ENCODE measurements around the gene ANGEL1. TPM values are rescaled to one million over a fixed set of nuclear protein-coding genes. Genes with fewer than 3 reads are reported as not detected.
A peak's percentile ranks its signal among the peaks of the same experiment; 100 is the strongest.

Gene ANGEL1
- total RNA-seq, 1 donor from 2014 or later, result 8.7 TPM

DNA sequence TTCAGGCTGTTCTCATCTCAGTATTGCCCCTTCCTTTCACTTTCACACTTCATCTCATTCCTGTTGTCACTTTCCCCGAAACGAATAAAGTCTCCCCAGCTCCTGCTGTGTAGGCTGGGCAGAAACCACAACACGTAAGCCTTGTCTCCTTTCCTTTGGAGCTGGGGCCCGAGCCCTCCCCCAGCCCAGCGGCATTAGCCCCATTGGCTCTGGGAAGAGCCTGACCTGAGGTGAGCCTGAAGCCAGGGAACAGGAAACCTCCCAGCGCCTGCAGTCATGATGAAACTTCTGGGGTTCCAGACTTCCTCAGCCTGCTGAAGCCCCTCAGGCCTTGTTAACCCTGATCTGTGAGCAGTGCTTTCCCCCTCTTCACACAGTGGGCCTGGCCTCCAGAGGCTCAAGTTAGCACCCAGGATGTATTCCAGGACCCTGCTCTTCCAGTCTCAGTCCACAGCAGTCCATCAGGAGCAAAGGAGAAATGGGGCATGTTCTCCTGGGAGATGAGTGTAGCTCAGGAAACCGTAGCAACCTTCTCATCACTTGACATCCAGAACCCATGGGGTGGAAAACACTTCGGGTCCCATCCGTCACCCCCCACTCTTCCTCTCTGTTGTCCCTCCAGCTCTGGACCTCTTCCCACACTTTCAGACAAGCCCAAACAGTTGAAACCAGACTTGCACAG is 29.7 kb downstream of the ANGEL1 start:
- DNase-seq (no peak), ATAC-seq (ENCODE audit: poor library complexity) (peak; percentile 2)
- intact Hi-C loops (cut with DNase I), result no loop called here

DNA sequence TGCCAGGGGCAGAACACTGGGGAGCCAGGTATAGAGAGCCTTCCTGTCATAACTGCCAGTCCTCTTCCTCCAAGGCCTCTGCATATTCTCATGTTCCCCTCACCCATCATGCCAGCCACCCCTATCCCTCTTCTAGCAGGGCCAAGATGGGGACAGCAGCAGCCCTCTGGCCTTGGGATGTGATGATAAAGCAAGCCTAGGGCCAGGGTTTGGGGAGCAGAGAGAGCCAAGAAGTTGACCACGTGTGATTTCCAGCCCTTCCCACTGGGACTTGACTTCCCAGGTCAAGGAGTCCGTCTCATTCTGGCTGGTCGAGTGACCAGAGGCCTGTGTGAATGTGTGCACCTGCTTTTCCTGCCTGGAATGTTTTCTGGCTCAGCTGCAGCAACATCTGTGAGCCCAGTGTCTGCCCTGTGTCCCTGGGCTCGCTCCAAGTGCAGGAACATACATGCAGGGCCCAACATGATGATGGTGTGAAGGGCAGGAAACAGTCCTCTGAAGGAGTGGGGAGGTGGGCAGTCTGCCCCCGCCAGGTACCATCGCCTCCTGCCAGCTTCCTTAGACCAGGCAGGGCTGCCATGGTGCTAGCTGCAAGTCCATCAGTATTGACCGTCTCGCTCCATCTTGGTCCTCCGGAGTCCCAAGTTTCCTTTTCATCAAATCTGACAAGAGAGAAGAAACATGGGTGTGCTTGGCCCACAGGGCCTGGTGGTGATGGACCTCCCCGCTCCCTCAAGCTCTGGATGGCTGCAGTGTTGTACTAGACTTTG is 30.4 kb downstream of the ANGEL1 start:
- intact Hi-C loops (cut with DNase I), result no loop called here
- ATAC-seq (ENCODE audit: poor library complexity), result no peak
- no peak for DNase-seq

DNA sequence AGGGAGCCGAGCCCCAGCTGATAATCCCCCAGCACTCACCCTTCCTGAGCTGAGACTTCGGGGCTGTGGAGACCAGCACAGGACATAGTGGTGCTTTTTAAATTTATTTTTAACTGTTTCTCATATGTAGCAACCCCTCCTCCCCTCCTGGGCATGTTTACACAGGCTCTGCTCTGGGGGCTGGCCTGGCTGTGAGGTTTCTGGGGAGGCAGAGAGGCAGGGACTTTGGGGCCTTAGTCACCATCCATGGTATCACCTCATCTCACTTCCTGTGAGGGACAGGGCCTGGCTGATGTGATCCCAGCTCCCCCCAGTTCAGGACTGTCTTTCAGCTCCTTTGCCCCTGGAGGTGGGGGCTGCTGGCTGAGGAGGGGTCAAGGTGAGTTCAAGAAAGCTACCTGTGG is 31.0 kb downstream of the ANGEL1 start:
- ATAC-seq (ENCODE audit: poor library complexity) (no peak), DNase-seq (no peak)
- intact Hi-C loops (cut with DNase I), result no loop called here

DNA sequence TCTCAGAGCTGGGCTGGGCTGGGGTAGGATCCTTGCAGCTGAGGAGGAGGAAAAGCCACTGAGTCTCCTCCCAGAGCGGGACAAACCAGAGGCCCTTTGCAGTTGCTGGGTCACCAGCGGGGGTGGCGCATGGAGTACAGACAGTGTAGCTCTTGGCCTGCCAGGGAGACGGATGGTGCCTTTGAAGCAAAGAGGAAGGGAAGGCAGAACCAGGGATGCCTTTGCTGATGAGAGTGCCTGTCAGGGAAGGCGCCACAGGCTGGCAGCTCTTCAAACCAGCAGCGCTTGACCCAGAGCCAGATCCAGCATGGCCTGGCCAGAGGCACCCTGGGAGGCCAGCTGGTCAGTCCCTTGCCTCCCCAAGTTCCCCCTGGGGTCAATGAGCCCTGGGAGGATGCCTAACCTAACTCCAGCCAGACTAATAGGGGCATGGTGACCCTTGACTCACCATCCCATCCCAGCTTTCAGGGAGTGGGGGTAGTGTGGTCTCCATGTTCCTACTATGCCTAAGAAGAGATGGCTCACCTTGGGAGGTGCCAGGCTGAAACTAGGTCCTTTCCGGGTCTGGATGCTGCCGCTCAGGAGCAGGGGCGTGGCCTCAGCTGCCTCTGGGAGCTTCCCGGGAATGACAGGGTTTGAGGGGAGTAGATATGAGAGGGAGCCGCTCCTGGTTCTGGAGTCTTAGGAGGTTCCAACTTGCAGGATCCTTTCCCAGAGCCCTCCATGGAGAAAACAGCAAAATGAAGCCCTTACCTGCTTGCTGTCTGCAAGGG is 31.6 kb downstream of the ANGEL1 start:
- DNase-seq, result peak; percentile 45
- peak; percentile 2 for ATAC-seq (ENCODE audit: poor library complexity)
- intact Hi-C loops (cut with DNase I), result no loop called here

DNA sequence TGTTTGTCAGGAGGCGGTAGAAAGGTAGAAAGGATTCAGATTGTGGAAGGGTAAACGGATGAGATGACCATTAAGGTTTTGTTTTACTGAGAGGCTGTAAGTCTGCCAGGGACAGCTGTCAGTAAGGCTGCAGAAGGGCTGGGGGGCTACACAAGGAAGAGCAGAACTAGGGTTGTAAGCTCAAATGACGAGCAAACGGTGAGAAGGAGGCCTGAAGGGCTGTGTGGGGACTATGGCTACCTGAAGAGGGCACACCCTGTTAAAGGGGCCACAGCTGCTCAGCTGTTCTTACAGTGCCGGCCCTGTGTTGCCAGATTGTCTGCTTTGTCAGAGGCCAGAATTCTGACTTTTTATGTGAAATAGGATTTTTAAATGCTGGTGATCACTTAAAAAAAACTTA is 32.3 kb downstream of the ANGEL1 start:
- ATAC-seq (ENCODE audit: poor library complexity) (no peak), DNase-seq (no peak)
- intact Hi-C loops (cut with DNase I), result no loop called here

DNA sequence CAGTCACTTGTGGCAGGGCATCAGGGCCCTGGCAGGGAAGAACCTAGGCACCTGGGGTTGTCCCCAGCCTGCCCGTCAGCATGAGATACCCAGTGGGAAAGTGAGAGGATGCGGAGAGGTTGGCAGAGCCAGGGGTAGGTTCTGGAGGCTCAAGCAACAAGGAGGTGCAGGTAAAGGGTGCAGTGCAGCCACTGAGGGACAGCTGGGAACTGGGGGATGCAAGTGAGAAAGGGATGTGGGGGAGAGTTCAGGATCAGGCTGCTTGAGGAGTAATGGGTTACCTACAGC is 32.7 kb downstream of the ANGEL1 start:
- no peak for ATAC-seq (ENCODE audit: poor library complexity)
- DNase-seq, result no peak
- intact Hi-C loops (cut with DNase I), result no loop called here

DNA sequence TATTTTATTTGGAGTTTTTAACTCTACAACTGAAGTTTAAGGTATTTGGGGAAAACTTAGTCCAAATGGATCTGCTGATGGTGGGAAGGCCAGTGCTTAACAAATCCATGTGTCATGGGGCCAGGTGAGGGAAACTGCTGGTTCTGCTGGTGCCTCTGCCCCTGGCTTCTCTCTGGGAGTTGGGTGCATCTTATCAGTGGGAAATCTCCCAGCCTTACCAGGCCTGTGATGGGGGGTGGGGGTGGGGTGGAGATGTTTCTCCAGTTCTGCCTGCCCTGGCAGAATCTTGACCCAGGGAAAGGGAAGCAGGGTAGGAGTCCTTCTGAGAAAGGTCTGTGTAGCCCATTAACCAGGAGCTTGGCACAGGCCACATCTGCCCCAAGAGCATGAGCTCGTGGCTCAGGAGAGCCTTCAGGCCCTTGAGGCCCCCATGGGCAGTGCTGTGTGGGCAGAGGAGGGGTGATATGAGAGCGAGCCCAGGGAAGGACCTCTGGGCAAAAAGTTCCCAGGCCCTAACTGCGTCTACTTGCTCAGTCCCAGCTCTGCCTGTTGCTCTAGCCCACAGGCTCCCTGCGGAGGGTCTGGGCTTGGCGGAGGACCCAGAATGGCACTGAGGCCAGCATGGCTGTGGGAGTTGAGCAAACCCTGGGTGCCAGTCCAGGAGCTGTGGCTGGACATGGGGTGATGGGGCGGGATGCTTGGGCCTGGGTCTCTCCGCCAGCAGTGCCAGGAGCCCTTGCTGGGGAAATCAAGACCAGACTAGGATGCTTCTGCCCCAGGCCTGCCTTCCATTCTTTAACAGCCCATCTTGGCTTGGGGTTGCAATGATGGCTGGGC is 33.2 kb downstream of the ANGEL1 start:
- intact Hi-C loops (cut with DNase I), result no loop called here
- ATAC-seq (ENCODE audit: poor library complexity), result no peak
- DNase-seq, result no peak

DNA sequence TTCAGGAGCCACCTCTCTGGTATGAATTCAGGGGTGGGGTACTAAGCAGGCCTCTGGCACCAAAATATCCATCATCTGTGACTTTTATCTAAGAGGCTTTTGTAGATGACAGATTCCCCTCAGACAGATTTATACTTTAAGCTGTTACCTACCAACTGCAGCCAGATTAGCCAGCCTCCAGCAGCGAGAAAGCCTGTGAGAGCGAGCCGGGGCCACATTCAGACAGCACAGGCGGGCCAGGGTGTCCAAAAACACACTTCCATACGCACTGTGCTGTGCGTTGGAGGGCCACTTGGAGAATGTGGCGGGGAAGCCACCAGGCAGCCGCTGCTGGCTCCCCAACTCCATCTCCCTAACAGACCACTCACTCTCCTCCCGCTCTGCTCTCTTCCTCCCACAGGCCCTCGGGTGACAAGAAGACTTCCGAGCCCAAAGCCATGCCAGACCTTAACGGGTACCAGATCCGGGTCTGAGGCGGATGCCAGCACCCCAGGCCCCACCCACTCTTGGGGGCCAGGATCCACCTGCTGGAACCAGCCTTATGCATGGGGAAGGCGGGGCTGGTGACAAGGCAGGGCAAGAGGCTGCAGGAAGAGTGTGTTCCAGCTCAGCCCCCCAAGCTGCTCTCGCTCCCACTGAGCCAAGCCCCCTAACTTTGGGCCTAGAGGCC is 34.0 kb downstream of the ANGEL1 start:
- ATAC-seq (ENCODE audit: poor library complexity) (no peak), DNase-seq (no peak)
- intact Hi-C loops (cut with DNase I), result no loop called here

DNA sequence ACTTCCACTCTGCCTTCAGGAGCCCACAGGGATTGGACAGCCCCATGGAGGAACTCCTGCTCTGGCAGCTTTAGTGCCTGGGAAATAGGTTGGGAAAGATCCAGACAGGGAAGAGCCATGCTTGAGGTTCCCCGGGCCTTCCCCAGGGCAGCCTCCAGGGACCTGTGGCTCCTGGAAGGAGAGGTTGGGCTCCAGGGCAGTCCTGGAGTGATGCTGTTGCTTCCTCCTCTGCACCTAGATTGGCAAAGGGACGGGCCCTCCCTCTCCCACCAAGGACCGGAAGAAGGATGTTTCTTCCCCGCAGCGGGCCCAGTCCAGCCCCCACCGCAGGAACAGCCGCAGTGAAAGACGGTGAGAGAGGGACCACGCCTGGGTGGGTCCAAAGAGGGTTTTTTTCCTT is 35.0 kb downstream of the ANGEL1 start:
- intact Hi-C loops (cut with DNase I), result no loop called here
- DNase-seq, result no peak
- no peak for ATAC-seq (ENCODE audit: poor library complexity)

DNA sequence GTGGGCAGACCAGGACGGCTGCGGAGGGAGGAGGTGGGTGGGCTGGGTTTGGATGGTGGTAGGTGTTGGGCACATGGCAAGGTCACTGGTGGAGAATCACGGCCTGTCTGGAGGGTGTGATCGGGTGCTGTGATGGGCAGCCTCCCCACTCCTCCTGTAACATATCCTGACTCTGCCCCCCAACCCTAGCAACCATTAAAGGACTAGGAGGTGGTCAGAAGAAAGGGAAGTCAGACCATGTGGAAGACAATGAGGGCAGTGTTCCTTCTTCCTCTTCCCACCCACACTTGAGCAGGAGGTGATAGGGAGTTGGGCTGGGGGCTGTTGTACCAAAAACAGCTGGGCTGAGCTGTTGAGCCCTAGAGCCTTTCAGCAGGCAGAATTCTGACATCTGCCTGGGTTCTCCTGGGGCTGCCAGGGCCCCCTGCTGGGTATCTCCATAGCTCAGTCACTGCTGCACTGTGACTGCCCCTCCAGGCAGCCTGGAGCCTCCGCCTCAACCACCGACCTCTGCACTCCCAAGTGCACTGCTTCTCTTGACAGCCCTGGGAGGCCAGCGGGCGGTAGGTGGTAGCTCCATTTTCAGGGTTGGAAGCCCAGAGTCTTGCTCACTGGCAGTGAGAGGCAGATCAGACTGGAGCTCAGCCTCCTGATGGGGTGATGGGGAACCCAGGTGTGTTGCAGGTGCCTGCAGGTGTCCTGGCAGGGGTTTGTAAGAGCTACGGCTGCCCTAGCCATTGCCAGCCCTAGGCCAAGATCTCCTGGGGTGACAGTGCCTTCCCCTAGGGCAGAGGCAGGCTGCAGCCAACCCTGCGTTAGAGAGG is 36.0 kb downstream of the ANGEL1 start:
- intact Hi-C loops (cut with DNase I), result no loop called here
- ATAC-seq (ENCODE audit: poor library complexity), result no peak
- DNase-seq, result no peak

DNA sequence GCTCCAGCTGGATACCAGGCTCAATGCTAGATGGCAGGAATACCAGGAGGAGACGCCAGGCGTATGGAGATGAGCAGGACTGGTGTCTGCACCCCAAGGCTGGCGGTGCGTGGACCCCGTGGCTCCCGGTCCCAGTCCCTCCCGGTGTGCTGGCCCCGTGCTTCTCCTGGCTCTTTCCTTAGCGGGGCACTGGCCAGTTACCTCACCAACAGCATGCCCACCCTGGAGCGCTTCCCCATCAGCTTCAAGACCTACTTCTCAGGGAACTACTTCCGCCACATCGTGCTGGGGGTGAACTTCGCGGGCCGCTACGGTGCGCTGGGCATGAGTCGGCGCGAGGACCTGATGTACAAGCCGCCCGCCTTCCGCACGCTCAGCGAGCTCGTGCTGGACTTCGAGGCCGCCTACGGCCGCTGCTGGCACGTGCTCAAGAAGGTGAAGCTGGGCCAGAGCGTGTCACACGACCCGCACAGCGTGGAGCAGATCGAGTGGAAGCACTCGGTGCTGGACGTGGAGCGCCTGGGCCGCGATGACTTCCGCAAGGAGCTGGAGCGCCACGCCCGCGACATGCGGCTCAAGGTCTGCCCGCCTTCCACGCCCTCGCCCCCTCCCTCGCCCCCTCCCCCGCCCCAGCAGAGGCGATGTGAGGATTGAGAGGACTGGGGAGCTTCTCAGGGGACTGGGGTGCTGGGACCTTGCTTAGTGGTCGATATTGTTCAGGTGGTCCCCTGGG is 36.8 kb downstream of the ANGEL1 start:
- intact Hi-C loops (cut with DNase I), result no loop called here
- ATAC-seq (ENCODE audit: poor library complexity) (no peak), DNase-seq (no peak)

DNA sequence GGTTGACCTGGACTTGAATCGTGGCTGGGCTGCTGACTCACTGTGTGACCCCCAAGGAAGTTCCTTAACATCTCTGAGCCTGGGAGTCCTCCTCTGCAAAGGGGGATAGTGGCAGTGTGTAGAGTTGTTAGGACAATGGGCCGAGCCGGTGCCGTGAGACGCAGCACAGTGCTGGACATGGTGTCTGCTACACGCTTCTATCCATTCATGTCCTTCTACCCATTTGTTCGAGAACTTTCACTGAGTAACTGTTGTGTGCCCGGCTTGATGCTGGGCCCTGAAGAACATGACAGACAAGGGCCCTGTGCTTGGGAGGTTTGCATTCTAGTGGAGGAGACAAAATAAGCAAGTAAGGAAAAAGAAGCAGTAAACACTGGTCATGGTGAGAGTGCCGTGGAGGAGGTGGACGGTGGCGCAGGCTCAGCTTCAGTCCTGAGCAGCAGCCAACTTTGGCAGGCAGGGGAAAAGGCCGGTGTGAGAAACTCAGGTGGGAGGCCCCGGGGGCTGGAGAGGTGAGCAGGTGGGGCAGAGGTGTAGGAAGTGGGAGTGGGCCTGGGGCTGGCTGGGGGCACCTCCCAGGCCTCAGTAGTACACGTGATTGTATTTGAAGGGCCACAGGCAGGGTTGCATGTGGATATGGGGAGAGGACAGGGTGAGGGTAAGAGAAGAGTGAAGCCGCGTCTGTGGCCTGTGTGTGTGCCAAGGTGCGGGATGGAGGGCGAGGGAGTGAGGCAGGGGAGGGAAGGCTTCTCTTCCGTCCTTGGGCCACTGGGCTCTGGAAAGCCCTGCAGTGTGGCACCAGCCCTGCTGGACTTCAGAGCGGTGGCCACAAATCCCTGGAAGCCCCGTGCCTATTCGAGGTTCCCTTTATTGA is 37.6 kb downstream of the ANGEL1 start:
- no peak for ATAC-seq (ENCODE audit: poor library complexity)
- DNase-seq, result no peak

DNA sequence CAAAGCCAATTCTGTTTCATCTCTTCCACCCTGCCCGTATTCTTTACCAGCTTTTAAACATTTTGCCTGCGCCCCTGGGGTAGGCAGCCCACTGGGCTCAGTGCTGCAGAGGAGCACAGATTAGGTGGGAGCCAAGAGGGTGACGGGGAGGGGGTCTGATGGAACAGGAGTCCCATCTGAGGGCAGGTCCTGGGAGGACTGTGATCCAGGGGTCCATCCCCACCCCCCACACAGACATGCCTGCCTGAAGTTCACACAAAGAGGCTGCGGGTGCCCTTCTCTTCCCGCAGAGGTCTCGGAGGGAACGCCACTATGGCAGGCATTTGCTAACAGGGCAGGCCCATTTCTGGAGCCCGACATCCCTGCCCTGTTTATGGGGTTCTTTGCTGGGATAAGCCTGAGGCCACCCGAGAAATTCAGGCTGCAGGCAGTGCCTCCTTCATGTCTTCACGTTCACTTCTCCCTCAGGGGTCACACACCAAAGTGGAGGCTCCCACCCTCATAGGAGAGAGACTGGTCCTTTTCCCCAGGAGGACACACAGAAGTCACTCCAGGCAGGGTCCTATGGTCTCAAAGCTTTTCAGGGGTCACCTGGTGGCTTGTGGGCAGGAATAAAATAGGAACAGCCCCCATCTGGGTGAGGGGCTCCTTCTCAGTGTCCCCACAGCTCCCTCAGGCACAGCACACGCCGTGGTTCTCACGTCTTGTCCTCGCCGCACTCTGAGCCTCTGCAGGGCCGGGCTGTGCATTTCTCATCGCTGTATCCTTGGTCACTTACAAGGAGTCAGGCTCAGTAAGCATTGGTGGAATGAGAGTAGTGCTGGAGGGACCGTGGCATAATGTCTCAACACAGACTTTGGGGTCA is 38.5 kb downstream of the ANGEL1 start:
- no peak for ATAC-seq (ENCODE audit: poor library complexity)
- no peak for DNase-seq
- intact Hi-C loops (cut with DNase I), result no loop called here

More for the DNA sequence above, 37.6 kb downstream of the ANGEL1 start:
- intact Hi-C loops (cut with DNase I), result no loop called here

DNA sequence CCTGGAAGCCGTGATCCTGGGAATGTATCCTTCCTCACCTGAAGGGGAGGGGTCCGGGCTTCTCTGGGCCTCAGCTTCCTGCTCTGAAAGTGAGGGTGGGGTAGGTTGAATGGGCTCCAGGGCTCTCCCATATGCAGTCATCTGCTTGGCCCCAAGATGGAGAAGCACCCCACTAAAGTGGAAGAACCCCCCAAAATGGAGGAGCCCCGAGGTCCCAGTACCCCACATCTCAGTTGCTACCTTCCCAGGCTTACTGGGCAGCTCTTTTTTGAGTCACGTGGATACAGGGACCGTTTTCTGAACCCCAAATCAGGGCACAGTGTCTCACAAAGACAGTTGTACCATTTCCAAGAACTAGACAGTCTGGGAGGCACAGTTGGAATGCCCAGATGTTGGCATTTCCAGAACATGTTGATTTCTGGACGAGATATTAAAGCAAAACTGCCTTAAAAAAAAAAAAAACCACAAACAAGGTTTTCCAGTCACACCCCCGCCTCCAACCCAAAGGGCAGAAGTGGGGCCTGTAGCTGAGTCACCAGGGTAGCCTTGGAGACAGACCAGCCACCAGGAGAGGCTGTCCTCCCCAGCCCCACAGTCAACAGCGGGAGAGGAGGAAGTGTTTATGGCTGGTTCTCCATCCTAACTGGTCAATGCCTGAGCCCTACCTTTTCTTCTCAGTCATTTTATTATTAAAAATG is 39.3 kb downstream of the ANGEL1 start:
- ATAC-seq (ENCODE audit: poor library complexity) (peak; percentile 65), DNase-seq (peak; percentile 73)
- intact Hi-C loops (cut with DNase I), result no loop called here
